HEK293 (cell line): ENCODE results near the gene CDK12.

Source experiments
- CTCF ChIA-PET: fragments of 350-600 bp; formaldehyde crosslinking; extraction: SDS; loops from one replicate; lab custom pipeline; 2021; ENCODE audit warnings: antibody characterized with exemption; lab: Yijun Ruan, JAX
- POLR2A ChIA-PET: fragments of 300-600 bp; formaldehyde crosslinking; extraction: SDS; loops from one replicate; lab custom pipeline; 2020; ENCODE audit warnings: antibody characterized with exemption, inconsistent platforms; lab: Yijun Ruan, JAX
- H3K27ac ChIP-seq: fragments of 200-500 bp; sonication (Bioruptor generic); 2 replicates; pipeline ENCODE4 v1.5.1; 2014; ENCODE audit warnings: low read depth, low read length, control low read depth, inconsistent platforms; ENCODE audit errors: extremely low read depth
- H3K36me3 ChIP-seq, 2 experiments: fragments of 200-500 bp in 1 of 2; sonication (Bioruptor generic) in 1 of 2; 1 replicate in 1 of 2; 2 replicates in 1 of 2; pipeline ENCODE4 v1.5.1; 2014 to 2017; ENCODE audit warnings: inconsistent platforms in 2 of 2, low read length in 2 of 2; ENCODE audit not compliant: control insufficient read depth in 2 of 2, insufficient read depth in 1 of 2
- H3K4me1 ChIP-seq: fragments of 200-500 bp; sonication (Bioruptor generic); 2 replicates; pipeline ENCODE4 v1.5.1; 2014; ENCODE audit warnings: mild to moderate bottlenecking, low read length, inconsistent platforms; ENCODE audit not compliant: control insufficient read depth, insufficient read depth
- H3K4me3 ChIP-seq: 2 replicates; pipeline ENCODE4 v1.5.1; 2011; ENCODE audit warnings: low read depth, mild to moderate bottlenecking, control low read depth, low read length, moderate library complexity
- H3K9me3 ChIP-seq: fragments of 200-500 bp; sonication (Bioruptor generic); 2 replicates; pipeline ENCODE4 v1.5.1; 2014; ENCODE audit warnings: low read depth, low read length, inconsistent platforms; ENCODE audit not compliant: control insufficient read depth, insufficient read depth
- GLIS1 ChIP-seq: fragments of 450-650 bp; formaldehyde crosslinking; IDR thresholded peaks from 2 replicates; pipeline ENCODE4 v1.5.1; 2016; ENCODE audit warnings: missing biosample characterization, missing genetic modification characterization
- HOXA7 ChIP-seq: sonication (generic); formaldehyde crosslinking; IDR thresholded peaks from 2 replicates; pipeline ENCODE4 v1.8.1; 2022; ENCODE audit warnings: missing genetic modification reagents, borderline replicate concordance
- SALL2 ChIP-seq: fragments of 450-650 bp; formaldehyde crosslinking; IDR thresholded peaks from 2 replicates; pipeline ENCODE4 v1.5.0; 2017; ENCODE audit warnings: missing biosample characterization, mild to moderate bottlenecking, missing genetic modification characterization, borderline replicate concordance
- ZNF184 ChIP-seq: fragments of 450-650 bp; IDR thresholded peaks from 2 replicates; pipeline ENCODE4 v1.5.1; 2018; ENCODE audit warnings: missing biosample characterization, mild to moderate bottlenecking, missing genetic modification characterization
- ZNF239 ChIP-seq: fragments of 450-650 bp; formaldehyde crosslinking; IDR thresholded peaks from 2 replicates; pipeline ENCODE4 v1.5.1; 2016; ENCODE audit warnings: missing biosample characterization, missing genetic modification characterization
- ZNF24 ChIP-seq: fragments of 450-650 bp; formaldehyde crosslinking; IDR thresholded peaks from 2 replicates; pipeline ENCODE4 v1.5.1; 2016; ENCODE audit warnings: missing biosample characterization, missing genetic modification characterization
- ZNF391 ChIP-seq: fragments of 450-650 bp; formaldehyde crosslinking; IDR thresholded peaks from 2 replicates; pipeline ENCODE4 v1.5.1; 2016; ENCODE audit warnings: low read depth, missing biosample characterization, missing genetic modification characterization, borderline replicate concordance
- ZNF423 ChIP-seq: fragments of 450-650 bp; formaldehyde crosslinking; IDR thresholded peaks from 2 replicates; pipeline ENCODE4 v1.5.1; 2016; ENCODE audit warnings: missing biosample characterization, missing genetic modification characterization
- ZNF529 ChIP-seq: fragments of 450-650 bp; formaldehyde crosslinking; IDR thresholded peaks from 2 replicates; pipeline ENCODE4 v1.5.1; 2017; ENCODE audit warnings: missing genetic modification characterization, missing biosample characterization; ENCODE audit not compliant: insufficient replicate concordance
- ZNF561 ChIP-seq: fragments of 450-650 bp; IDR thresholded peaks from 2 replicates; pipeline ENCODE4 v1.5.1; 2018; ENCODE audit warnings: missing biosample characterization, missing genetic modification characterization, borderline replicate concordance
- ZNF626 ChIP-seq: fragments of 450-650 bp; sonication (Bioruptor Pico); formaldehyde crosslinking; IDR thresholded peaks from 2 replicates; pipeline ENCODE4 v1.5.1; 2018; ENCODE audit warnings: missing biosample characterization, missing genetic modification characterization, inconsistent platforms
- ZNF664 ChIP-seq: fragments of 450-650 bp; formaldehyde crosslinking; IDR thresholded peaks from 2 replicates; pipeline ENCODE4 v1.5.1; 2016; ENCODE audit warnings: missing biosample characterization, missing genetic modification characterization
- TF ChIP-seq, protein P1 (sequence below): fragments of 450-650 bp; formaldehyde crosslinking; IDR thresholded peaks from 2 replicates; pipeline ENCODE4 v1.5.1; 2016; ENCODE audit warnings: missing biosample characterization, missing genetic modification characterization
- TF ChIP-seq, protein P2 (sequence below): fragments of 450-650 bp; formaldehyde crosslinking; IDR thresholded peaks from 2 replicates; pipeline ENCODE4 v1.5.1; 2016; ENCODE audit warnings: missing biosample characterization, missing genetic modification characterization, low read depth
- TF ChIP-seq, protein P3 (sequence below): fragments of 450-650 bp; formaldehyde crosslinking; optimal IDR thresholded peaks from 2 replicates; pipeline ENCODE3; 2016; ENCODE audit warnings: missing biosample characterization, mild to moderate bottlenecking, missing genetic modification characterization
- TF ChIP-seq, protein P4 (sequence below): fragments of 450-650 bp; formaldehyde crosslinking; IDR thresholded peaks from 2 replicates; pipeline ENCODE4 v1.5.1; 2016; ENCODE audit warnings: missing biosample characterization, missing genetic modification characterization
- TF ChIP-seq, protein P5 (sequence below): fragments of 450-650 bp; formaldehyde crosslinking; IDR thresholded peaks from 2 replicates; pipeline ENCODE4 v1.5.1; 2017; ENCODE audit warnings: missing biosample characterization, missing genetic modification characterization
- TF ChIP-seq, protein P6 (sequence below): fragments of 450-650 bp; formaldehyde crosslinking; IDR thresholded peaks from 2 replicates; pipeline ENCODE4 v1.5.1; 2016; ENCODE audit warnings: missing biosample characterization, missing genetic modification characterization

Gene CDK12

DNA sequence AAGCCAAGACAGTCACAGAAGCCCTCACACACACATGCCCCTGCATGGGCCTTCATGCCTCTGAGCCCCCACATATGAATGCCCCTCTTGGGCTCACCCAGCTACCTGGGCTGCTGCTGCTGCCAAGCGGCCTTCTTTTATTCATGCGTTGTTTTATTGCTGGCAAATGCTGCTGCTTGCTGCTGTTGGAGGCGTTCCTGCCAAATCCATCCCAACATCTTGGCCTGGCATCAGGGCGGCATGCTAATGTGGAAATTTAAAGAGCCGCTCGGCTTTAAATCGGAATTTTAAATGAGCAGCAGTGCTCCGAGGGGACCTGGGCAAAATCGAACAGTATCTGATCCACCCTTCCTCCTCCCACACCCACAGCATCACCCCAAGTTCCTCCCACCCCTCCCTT, 107.4 kb downstream of the CDK12 start (continued):
- TF ChIP-seq, protein P1, sequence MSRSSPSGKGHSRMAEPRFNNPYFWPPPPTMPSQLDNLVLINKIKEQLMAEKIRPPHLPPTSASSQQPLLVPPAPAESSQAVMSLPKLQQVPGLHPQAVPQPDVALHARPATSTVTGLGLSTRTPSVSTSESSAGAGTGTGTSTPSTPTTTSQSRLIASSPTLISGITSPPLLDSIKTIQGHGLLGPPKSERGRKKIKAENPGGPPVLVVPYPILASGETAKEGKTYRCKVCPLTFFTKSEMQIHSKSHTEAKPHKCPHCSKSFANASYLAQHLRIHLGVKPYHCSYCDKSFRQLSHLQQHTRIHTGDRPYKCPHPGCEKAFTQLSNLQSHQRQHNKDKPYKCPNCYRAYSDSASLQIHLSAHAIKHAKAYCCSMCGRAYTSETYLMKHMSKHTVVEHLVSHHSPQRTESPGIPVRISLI: no peak
- TF ChIP-seq, protein P2, sequence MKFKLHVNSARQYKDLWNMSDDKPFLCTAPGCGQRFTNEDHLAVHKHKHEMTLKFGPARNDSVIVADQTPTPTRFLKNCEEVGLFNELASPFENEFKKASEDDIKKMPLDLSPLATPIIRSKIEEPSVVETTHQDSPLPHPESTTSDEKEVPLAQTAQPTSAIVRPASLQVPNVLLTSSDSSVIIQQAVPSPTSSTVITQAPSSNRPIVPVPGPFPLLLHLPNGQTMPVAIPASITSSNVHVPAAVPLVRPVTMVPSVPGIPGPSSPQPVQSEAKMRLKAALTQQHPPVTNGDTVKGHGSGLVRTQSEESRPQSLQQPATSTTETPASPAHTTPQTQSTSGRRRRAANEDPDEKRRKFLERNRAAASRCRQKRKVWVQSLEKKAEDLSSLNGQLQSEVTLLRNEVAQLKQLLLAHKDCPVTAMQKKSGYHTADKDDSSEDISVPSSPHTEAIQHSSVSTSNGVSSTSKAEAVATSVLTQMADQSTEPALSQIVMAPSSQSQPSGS (tag by site-specific recombination): no peak
- TF ChIP-seq GLIS1 (no peak), ZNF239 (tag by site-specific recombination) (no peak)
- TF ChIP-seq, protein P3, sequence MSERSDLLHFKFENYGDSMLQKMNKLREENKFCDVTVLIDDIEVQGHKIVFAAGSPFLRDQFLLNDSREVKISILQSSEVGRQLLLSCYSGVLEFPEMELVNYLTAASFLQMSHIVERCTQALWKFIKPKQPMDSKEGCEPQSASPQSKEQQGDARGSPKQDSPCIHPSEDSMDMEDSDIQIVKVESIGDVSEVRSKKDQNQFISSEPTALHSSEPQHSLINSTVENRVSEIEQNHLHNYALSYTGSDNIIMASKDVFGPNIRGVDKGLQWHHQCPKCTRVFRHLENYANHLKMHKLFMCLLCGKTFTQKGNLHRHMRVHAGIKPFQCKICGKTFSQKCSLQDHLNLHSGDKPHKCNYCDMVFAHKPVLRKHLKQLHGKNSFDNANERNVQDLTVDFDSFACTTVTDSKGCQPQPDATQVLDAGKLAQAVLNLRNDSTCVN (tag by site-specific recombination): no peak
- TF ChIP-seq, protein P4, sequence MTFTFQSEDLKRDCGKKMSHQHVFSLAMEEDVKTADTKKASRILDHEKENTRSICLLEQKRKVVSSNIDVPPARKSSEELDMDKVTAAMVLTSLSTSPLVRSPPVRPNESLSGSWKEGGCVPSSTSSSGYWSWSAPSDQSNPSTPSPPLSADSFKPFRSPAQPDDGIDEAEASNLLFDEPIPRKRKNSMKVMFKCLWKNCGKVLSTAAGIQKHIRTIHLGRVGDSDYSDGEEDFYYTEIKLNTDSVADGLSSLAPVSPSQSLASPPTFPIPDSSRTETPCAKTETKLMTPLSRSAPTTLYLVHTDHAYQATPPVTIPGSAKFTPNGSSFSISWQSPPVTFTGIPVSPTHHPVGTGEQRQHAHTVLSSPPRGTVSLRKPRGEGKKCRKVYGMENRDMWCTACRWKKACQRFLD (tag by site-specific recombination): no peak

DNA sequence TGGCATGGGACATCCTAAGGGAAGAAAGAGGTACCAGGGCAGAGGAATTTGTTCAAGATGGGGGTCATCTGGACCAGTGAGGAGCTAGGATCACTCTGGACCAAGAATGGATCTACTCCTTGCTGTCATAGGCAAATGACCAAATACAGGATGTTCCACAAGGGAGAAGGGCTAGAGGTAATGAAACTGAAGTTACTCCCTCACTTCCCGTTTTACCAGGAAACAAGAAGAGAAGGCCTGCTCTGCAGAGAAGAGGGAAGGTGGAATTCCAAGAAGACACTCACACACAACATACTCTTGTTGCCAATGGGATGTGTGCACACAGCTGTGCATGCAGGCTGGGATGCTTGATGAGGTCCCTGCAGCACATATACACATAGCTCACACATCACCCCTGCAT, 107.8 kb downstream of the CDK12 start:
- no peak for TF ChIP-seq SALL2
- no peak for TF ChIP-seq ZNF626 (tag by site-specific recombination)
- TF ChIP-seq, protein P5, sequence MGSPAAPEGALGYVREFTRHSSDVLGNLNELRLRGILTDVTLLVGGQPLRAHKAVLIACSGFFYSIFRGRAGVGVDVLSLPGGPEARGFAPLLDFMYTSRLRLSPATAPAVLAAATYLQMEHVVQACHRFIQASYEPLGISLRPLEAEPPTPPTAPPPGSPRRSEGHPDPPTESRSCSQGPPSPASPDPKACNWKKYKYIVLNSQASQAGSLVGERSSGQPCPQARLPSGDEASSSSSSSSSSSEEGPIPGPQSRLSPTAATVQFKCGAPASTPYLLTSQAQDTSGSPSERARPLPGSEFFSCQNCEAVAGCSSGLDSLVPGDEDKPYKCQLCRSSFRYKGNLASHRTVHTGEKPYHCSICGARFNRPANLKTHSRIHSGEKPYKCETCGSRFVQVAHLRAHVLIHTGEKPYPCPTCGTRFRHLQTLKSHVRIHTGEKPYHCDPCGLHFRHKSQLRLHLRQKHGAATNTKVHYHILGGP (tag by site-specific recombination): no peak
- ChIA-PET CTCF (interaction anchor here (0.8 to 1.0 kb wide), 4 partner anchors 52 to 333 kb away, joined by 3 to 4 read pairs (median 4); no protein-coding TSS in a partner anchor), POLR2A (interaction anchor here (0.6 kb wide), 1 partner anchor 80 kb away, joined by 8 read pairs; no protein-coding TSS in a partner anchor)
- peaks cover 0 to 55% of the 10 kb centered on the region in 2 experiments; a peak in 1 of 3 replicates for H3K36me3 ChIP-seq
- no peak overlapping the region for H3K27ac ChIP-seq
- 0 out of 2 replicates have a peak, but pooled peaks cover 3% of the 10 kb centered on the region for H3K4me1 ChIP-seq
- H3K9me3 ChIP-seq: no peaks in the 10 kb centered on the region
- H3K4me3 ChIP-seq: no peak overlapping the region

DNA sequence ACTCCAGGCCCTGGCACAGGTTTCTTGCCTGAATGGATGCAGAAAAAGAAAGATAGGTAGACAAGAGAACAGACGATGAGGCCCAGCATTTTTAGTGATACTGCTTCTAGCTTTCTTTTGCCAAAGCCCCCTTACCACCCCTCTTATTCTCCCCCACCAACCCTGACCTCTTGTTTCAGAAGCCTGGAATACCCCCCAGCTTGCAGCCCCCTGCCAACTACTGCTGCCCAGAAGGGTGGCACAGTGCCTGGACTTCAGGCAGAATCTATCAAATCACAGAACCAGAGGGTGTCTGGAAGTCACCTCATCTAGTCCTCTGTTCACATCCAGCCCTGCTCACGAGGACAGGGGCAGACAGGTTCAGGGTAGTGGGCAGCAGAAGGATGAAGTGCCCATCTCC, 110.8 kb downstream of the CDK12 start:
- no peak overlapping the region for H3K4me3 ChIP-seq
- no peaks in the 10 kb centered on the region for H3K9me3 ChIP-seq
- H3K36me3 ChIP-seq: peaks cover 0 to 41% of the 10 kb centered on the region in 2 experiments; a peak in 1 of 3 replicates
- H3K27ac ChIP-seq: no peak overlapping the region
- POLR2A ChIA-PET: interaction anchor here (0.5 kb wide), 1 partner anchor 27 kb away, joined by 7 read pairs; no protein-coding TSS in a partner anchor
- 0 out of 2 replicates have a peak, but pooled peaks cover 3% of the 10 kb centered on the region for H3K4me1 ChIP-seq
- no peak for TF ChIP-seq ZNF184 (tag by site-specific recombination)
- TF ChIP-seq ZNF664 (tag by site-specific recombination): no peak
- TF ChIP-seq ZNF529 (tag by site-specific recombination): no peak
- TF ChIP-seq ZNF423: no peak
- TF ChIP-seq, protein P6, sequence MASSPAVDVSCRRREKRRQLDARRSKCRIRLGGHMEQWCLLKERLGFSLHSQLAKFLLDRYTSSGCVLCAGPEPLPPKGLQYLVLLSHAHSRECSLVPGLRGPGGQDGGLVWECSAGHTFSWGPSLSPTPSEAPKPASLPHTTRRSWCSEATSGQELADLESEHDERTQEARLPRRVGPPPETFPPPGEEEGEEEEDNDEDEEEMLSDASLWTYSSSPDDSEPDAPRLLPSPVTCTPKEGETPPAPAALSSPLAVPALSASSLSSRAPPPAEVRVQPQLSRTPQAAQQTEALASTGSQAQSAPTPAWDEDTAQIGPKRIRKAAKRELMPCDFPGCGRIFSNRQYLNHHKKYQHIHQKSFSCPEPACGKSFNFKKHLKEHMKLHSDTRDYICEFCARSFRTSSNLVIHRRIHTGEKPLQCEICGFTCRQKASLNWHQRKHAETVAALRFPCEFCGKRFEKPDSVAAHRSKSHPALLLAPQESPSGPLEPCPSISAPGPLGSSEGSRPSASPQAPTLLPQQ (tag by site-specific recombination): no peak
- no peak for TF ChIP-seq ZNF561 (tag by site-specific recombination)
- TF ChIP-seq ZNF391: no peak
- no peak for TF ChIP-seq HOXA7 (CRISPR knock-in tag)
- TF ChIP-seq ZNF24 (tag by site-specific recombination): no peak
- TF ChIP-seq, all 188 proteins: peak for 0
- CTCF ChIA-PET: interaction anchor here (1.0 to 1.1 kb wide), 3 partner anchors 25 to 51 kb away, joined by 3 to 5 read pairs (median 3); no protein-coding TSS in a partner anchor
